Spleen (tissue), 7 donors: Measurements from ENCODE around the gene CGRRF1.

Experiments used
- POLR2A ChIP-seq, 3 donors: fragments of 450-650 bp; IDR thresholded peaks; one replicate each; pipeline ENCODE4 v1.5.1; 2017; ENCODE audit warnings: antibody characterized with exemption in 3 of 3, mild to moderate bottlenecking in 1 of 3
- POLR2AphosphoS5 ChIP-seq, 3 donors: sonication (generic); formaldehyde crosslinking; IDR thresholded peaks; one replicate each; pipeline ENCODE4 v1.5.1; 2017; ENCODE audit warnings: antibody characterized with exemption in 3 of 3
- TF ChIP-seq, protein P1 (sequence below), 11 experiments: fragments of 200-600 bp in 7 of 11; fragments of 450-650 bp in 4 of 11; sonication (generic) in 4 of 11; IDR thresholded peaks in 8 of 11; conservative IDR thresholded peaks in 3 of 11; 1 replicate in 7 of 11; 2 replicates in 4 of 11; pipeline versions ENCODE4 v1.4.0 to v1.8.0; 2016 to 2021; ENCODE audit warnings: antibody characterized with exemption in 11 of 11, inconsistent platforms in 4 of 11, mild to moderate bottlenecking in 1 of 11
- donor health status: DM: no; HTN: no; CAD: no; lungs with moderate emphysema.
- donor health status: DM: no; HTN: no; CAD: no.
- donor health status: DM: no; HTN: no; CAD: no.

DNA sequence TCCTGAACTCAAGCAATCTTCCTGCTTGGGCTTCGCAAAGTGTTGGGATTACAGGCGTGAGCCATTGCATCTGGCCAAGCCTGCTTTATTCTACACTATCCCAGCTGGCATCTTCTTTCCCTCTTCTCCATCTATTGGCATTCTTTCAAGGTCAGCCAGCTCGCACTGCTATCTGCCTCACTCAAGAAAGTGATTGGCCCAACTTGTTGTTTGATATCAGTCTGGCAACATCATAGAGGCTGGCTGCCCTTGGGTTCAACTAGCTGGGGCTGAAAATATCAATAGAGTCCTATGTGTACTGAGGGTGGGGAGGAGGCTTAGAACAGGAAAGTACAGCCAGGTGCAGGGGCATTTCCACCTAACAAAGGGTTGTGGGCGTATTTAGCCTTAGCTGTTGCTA is 38.1 kb upstream of the CGRRF1 start:
- TF ChIP-seq, protein P1, sequence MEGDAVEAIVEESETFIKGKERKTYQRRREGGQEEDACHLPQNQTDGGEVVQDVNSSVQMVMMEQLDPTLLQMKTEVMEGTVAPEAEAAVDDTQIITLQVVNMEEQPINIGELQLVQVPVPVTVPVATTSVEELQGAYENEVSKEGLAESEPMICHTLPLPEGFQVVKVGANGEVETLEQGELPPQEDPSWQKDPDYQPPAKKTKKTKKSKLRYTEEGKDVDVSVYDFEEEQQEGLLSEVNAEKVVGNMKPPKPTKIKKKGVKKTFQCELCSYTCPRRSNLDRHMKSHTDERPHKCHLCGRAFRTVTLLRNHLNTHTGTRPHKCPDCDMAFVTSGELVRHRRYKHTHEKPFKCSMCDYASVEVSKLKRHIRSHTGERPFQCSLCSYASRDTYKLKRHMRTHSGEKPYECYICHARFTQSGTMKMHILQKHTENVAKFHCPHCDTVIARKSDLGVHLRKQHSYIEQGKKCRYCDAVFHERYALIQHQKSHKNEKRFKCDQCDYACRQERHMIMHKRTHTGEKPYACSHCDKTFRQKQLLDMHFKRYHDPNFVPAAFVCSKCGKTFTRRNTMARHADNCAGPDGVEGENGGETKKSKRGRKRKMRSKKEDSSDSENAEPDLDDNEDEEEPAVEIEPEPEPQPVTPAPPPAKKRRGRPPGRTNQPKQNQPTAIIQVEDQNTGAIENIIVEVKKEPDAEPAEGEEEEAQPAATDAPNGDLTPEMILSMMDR (IDR thresholded peaks at IDR 0.05 in 8 of 11, conservative IDR thresholded peaks at IDR 0.05 in 3 of 11): no peak
- TF ChIP-seq POLR2A (IDR thresholded peaks at IDR 0.05): no peak
- no peak for TF ChIP-seq POLR2AphosphoS5 (IDR thresholded peaks at IDR 0.05)
